HepG2 (cell line): ENCODE measurements around the gene LTBR. TPM values are rescaled to one million over a fixed set of nuclear protein-coding genes. Genes with fewer than 3 reads are reported as not detected.

ENCODE experiments used
- AKAP8 ChIP-seq: sonication (generic); formaldehyde crosslinking; IDR thresholded peaks from 2 replicates; pipeline ENCODE4 v1.5.1; 2020; ENCODE audit warnings: mild to moderate bottlenecking, missing genetic modification reagents
- CHD2 ChIP-seq: IDR thresholded peaks from 2 replicates; pipeline ENCODE4 v1.6.1; 2011; ENCODE audit warnings: low read depth, low read length, improper control_type of control experiment
- ERF ChIP-seq: IDR thresholded peaks from 2 replicates; pipeline ENCODE4 v1.6.1; 2018; ENCODE audit warnings: missing biosample characterization, missing genetic modification reagents
- HMG20B ChIP-seq: conservative IDR thresholded peaks from 2 replicates; pipeline ENCODE4 v1.6.1; 2016; ENCODE audit warnings: missing genetic modification reagents, missing compliant biosample characterization
- HNF4A ChIP-seq: sonication (generic); formaldehyde crosslinking; IDR thresholded peaks from 2 replicates; pipeline ENCODE4 v1.4.0; 2020; ENCODE audit warnings: missing genetic modification reagents
- IRF2 ChIP-seq: IDR thresholded peaks from 2 replicates; pipeline ENCODE4 v1.6.1; 2018; ENCODE audit warnings: missing genetic modification reagents, missing compliant biosample characterization
- JUNB ChIP-seq: sonication (generic); formaldehyde crosslinking; IDR thresholded peaks from 2 replicates; pipeline ENCODE4 v1.8.0; 2022; ENCODE audit warnings: missing genetic modification reagents, mild to moderate bottlenecking, borderline replicate concordance
- MLLT10 ChIP-seq: sonication (generic); formaldehyde crosslinking; IDR thresholded peaks from 2 replicates; pipeline ENCODE4 v1.4.0; 2020; ENCODE audit warnings: missing genetic modification reagents
- NFKBIZ ChIP-seq: IDR thresholded peaks from 2 replicates; pipeline ENCODE4 v1.6.1; 2018; ENCODE audit warnings: missing genetic modification reagents, missing compliant biosample characterization
- POGZ ChIP-seq: sonication (generic); formaldehyde crosslinking; IDR thresholded peaks from 2 replicates; pipeline ENCODE4 v1.4.0; 2020; ENCODE audit warnings: mild to moderate bottlenecking, missing genetic modification reagents
- REXO4 ChIP-seq: sonication (generic); formaldehyde crosslinking; IDR thresholded peaks from 2 replicates; pipeline ENCODE4 v1.8.0; 2022; ENCODE audit warnings: missing genetic modification reagents, mild to moderate bottlenecking, borderline replicate concordance
- RFXANK ChIP-seq: IDR thresholded peaks from 2 replicates; pipeline ENCODE4 v1.6.1; 2016
- RFXAP ChIP-seq: sonication (generic); formaldehyde crosslinking; IDR thresholded peaks from 2 replicates; pipeline ENCODE4 v1.4.0; 2020; ENCODE audit warnings: missing genetic modification reagents, borderline replicate concordance
- RXRA ChIP-seq: sonication (generic); formaldehyde crosslinking; IDR thresholded peaks from 2 replicates; pipeline ENCODE4 v1.5.1; 2020; ENCODE audit warnings: missing genetic modification reagents
- SNAI1 ChIP-seq: sonication (generic); formaldehyde crosslinking; IDR thresholded peaks from 2 replicates; pipeline ENCODE4 v1.5.0; 2020; ENCODE audit warnings: mild to moderate bottlenecking, missing genetic modification reagents, borderline replicate concordance
- SRSF9 ChIP-seq: fragments of 200-400 bp; formaldehyde crosslinking; IDR thresholded peaks from 2 replicates; pipeline ENCODE4 v1.6.1; 2018; ENCODE audit warnings: borderline replicate concordance, mild to moderate bottlenecking, low read depth, low read length; ENCODE audit not compliant: insufficient read depth, poor library complexity, severe bottlenecking
- THYN1 ChIP-seq: sonication (generic); formaldehyde crosslinking; IDR thresholded peaks from 2 replicates; pipeline ENCODE4 v1.8.1; 2023; ENCODE audit warnings: low read depth, mild to moderate bottlenecking, moderate library complexity, missing genetic modification reagents, borderline replicate concordance
- U2AF1 ChIP-seq: fragments of 200-400 bp; formaldehyde crosslinking; optimal IDR thresholded peaks from 2 replicates; pipeline ENCODE3; 2017; ENCODE audit warnings: mild to moderate bottlenecking, low read depth, low read length
- ZFAT ChIP-seq: sonication (generic); formaldehyde crosslinking; conservative IDR thresholded peaks from 2 replicates; pipeline ENCODE4 v1.8.1; 2023; ENCODE audit warnings: missing genetic modification reagents, inconsistent platforms
- ZNF496 ChIP-seq: sonication (generic); formaldehyde crosslinking; IDR thresholded peaks from 2 replicates; pipeline ENCODE4 v1.8.1; 2023; ENCODE audit warnings: mild to moderate bottlenecking, moderate library complexity, missing genetic modification reagents; ENCODE audit not compliant: insufficient replicate concordance
- ZNF530 ChIP-seq: sonication (generic); formaldehyde crosslinking; IDR thresholded peaks from 2 replicates; pipeline ENCODE4 v1.5.0; 2020; ENCODE audit warnings: low read depth, mild to moderate bottlenecking, missing genetic modification reagents
- polyA plus RNA-seq, 8 experiments: library from polyadenylated mRNA; depleted of rRNA in 3 of 8; stranded (reverse) in 7 of 8; unstranded in 1 of 8; fragments of >200 nt; fragmentation: Illumina TruSeq in 4 of 8; extraction: Trizol in 4 of 8; gene quantifications; 2 replicates each; pipeline versions ENCODE4 v1.2.1 to v1.2.3, GENCODE V29; 2011 to 2016; ENCODE audit warnings: low read depth in 4 of 8, missing spikeins in 1 of 8, mixed read lengths in 1 of 8; ENCODE audit not compliant: insufficient read depth in 1 of 8
- total RNA-seq, 5 experiments: library from RNA; depleted of rRNA; stranded (reverse); fragments of >200 nt; fragmentation: Illumina TruSeq; extraction: Trizol; gene quantifications; 2 replicates each; pipeline ENCODE4 v1.2.3, GENCODE V29; 2016; ENCODE audit warnings: low read depth in 1 of 5
- TF ChIP-seq, protein P1 (sequence below), 2 experiments: sonication (generic) in 1 of 2; formaldehyde crosslinking in 1 of 2; IDR thresholded peaks; 2 replicates each; pipeline versions ENCODE4 v1.5.1 to v1.6.1; 2011 to 2020; ENCODE audit warnings: borderline replicate concordance in 1 of 2, low read depth in 1 of 2, low read length in 1 of 2, mild to moderate bottlenecking in 1 of 2, missing genetic modification reagents in 1 of 2, moderate library complexity in 1 of 2
- TF ChIP-seq, protein P2 (sequence below): sonication (generic); formaldehyde crosslinking; IDR thresholded peaks from 2 replicates; pipeline ENCODE4 v1.8.1; 2022; ENCODE audit warnings: mild to moderate bottlenecking, missing genetic modification reagents
- TF ChIP-seq, protein P3 (sequence below): sonication (generic); formaldehyde crosslinking; IDR thresholded peaks from 2 replicates; pipeline ENCODE4 v1.4.0; 2020; ENCODE audit warnings: missing genetic modification reagents, mild to moderate bottlenecking, borderline replicate concordance

The LTBR gene
- total and polyA plus RNA-seq, 2 of the 13 experiments (the other 11 are each of a cell fraction or from before 2014, with no cell fraction given), result 31.4 to 34.8 TPM

DNA sequence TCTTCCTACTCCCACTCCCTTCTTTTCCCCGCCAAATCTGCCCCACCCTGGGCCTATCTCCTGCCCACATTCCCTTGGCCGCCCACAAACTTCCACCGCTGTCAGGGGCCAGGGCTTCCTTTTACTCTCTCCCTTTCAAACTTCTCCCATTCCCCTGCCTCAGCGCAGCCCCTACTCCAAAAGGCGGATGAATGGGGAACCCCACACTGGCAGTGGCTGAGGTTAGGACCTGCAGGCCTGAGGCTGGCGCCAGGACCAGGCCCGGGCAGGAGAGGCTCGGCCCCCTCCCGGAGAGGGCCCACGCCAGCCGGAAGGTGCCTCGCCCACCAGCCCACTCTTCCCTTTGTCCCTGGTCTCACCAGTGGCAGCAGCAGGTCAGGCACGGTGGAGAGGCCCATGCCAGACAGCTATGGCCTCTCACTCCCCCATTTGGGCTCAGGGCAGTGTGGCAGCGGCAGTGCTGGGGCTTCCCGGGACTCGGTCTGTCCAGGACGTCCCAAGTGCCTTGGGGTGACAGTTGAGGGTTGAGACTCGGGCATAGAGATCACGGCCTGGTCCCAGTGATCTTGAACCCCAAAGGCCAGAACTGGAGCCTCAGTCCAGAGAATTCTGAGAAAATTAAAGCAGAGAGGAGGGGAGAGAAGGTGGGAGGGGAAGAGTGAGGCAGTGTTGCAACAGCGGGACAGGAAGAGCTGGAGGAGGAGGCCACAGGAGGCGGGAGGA lies 42.4 kb upstream of the LTBR start, which contains the start of gene TNFRSF1A (continued):
- TF ChIP-seq CHD2 (no peak), REXO4 (CRISPR knock-in tag) (no peak), MLLT10 (CRISPR knock-in tag) (no peak), AKAP8 (CRISPR knock-in tag) (no peak), SNAI1 (CRISPR knock-in tag) (no peak), ERF (0 out of 2 replicates have a peak, but pooled peaks have one; percentile 59), RFXAP (CRISPR knock-in tag) (no peak), POGZ (0 out of 2 replicates have a peak, but pooled peaks have one; percentile 29), U2AF1 (no peak), RFXANK (CRISPR knock-in tag) (no peak), THYN1 (CRISPR knock-in tag) (no peak), ZNF530 (no peak), NFKBIZ (CRISPR knock-in tag) (no peak), ZNF496 (CRISPR knock-in tag) (no peak), HNF4A (CRISPR knock-in tag) (no peak), JUNB (CRISPR knock-in tag) (peak; percentile 35; the same call in 1 of the 2 replicates), HMG20B (CRISPR knock-in tag) (no peak), SRSF9 (no peak), IRF2 (CRISPR knock-in tag) (no peak), ZFAT (CRISPR knock-in tag) (no peak), RXRA (CRISPR knock-in tag) (no peak)
- TF ChIP-seq, protein P1, sequence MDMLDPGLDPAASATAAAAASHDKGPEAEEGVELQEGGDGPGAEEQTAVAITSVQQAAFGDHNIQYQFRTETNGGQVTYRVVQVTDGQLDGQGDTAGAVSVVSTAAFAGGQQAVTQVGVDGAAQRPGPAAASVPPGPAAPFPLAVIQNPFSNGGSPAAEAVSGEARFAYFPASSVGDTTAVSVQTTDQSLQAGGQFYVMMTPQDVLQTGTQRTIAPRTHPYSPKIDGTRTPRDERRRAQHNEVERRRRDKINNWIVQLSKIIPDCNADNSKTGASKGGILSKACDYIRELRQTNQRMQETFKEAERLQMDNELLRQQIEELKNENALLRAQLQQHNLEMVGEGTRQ (IDR thresholded peaks at IDR 0.05; ENCODE audit: low read depth, low read length), result no peak
- TF ChIP-seq, protein P1 (CRISPR knock-in tag; IDR thresholded peaks at IDR 0.05; ENCODE audit: borderline replicate concordance), result no peak
- TF ChIP-seq, protein P2, sequence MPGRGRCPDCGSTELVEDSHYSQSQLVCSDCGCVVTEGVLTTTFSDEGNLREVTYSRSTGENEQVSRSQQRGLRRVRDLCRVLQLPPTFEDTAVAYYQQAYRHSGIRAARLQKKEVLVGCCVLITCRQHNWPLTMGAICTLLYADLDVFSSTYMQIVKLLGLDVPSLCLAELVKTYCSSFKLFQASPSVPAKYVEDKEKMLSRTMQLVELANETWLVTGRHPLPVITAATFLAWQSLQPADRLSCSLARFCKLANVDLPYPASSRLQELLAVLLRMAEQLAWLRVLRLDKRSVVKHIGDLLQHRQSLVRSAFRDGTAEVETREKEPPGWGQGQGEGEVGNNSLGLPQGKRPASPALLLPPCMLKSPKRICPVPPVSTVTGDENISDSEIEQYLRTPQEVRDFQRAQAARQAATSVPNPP (CRISPR knock-in tag), result no peak
- TF ChIP-seq, protein P3, sequence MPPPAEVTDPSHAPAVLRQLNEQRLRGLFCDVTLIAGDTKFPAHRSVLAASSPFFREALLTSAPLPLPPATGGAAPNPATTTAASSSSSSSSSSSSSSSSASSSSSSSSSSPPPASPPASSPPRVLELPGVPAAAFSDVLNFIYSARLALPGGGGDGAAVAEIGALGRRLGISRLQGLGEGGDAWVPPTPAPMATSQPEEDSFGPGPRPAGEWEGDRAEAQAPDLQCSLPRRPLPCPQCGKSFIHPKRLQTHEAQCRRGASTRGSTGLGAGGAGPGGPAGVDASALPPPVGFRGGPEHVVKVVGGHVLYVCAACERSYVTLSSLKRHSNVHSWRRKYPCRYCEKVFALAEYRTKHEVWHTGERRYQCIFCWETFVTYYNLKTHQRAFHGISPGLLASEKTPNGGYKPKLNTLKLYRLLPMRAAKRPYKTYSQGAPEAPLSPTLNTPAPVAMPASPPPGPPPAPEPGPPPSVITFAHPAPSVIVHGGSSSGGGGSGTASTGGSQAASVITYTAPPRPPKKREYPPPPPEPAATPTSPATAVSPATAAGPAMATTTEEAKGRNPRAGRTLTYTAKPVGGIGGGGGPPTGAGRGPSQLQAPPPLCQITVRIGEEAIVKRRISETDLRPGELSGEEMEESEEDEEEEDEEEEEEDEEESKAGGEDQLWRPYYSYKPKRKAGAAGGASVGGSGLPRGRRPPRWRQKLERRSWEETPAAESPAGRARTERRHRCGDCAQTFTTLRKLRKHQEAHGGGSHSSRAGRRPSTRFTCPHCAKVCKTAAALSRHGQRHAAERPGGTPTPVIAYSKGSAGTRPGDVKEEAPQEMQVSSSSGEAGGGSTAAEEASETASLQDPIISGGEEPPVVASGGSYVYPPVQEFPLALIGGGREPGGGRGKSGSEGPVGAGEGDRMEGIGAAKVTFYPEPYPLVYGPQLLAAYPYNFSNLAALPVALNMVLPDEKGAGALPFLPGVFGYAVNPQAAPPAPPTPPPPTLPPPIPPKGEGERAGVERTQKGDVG (CRISPR knock-in tag), result no peak
